GM19468 (cell line): ENCODE results near the gene ZNF813.
"Not testable (repeated sequence)": the region's sequence is repeated elsewhere in the genome, so short reads cannot be mapped to it uniquely, and the experiment has no call there.

Experiments used
- ATAC-seq: cut with Tn5 transposase; IDR thresholded peaks from one replicate; pipeline ENCODE4 v1.9.1; 2021; ENCODE audit warnings: mild to moderate bottlenecking, moderate library complexity, moderate number of reproducible peaks; ENCODE audit not compliant: unreplicated experiment; ENCODE audit errors: extremely low read depth

The ZNF813 gene

DNA sequence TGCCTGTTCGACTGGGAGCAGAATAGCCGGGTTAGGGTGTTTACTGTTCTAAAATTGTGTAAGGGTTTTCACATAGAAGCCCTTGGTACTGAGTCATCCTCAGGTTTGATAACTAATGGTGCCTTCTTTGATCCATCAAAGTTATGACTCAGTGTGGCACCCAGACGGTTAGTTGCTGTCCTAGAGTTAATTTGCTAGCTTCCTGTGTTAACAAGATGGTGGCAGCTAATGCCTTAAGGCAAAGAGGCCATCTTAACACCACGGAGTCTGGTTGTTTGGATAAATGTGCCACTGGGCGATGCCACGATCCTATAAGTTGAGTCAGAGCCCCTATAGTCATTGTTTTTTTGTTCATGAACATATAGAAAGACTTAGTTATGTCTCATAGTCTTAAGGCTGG is 7.9 kb downstream of the ZNF813 start:
- not testable (repeated sequence) for ATAC-seq

DNA sequence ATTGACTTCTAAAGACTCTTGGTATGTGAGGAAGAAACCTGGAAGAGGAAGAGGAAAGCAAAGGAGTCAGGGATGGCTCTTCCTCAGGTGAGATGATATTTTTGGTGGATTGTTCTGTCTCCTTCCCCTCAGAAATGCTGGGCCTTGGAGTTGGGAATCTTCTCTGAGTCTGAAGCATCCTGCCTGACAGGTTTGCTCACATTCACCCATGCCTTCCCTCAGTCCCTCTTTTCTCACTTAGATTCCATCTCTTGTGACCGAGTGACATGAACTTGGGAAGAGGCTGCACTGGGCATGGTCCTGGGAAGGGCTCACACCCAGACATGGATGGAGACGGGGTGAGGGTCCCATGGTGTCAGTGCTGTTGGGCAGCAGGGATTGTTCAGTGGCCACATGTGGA is 16.2 kb downstream of the ZNF813 start:
- ATAC-seq = not testable (repeated sequence)

- no peak for ATAC-seq
Observed at GRCh38 chr19:53485046-53486004, 17.8 kb downstream of the ZNF813 start.

DNA sequence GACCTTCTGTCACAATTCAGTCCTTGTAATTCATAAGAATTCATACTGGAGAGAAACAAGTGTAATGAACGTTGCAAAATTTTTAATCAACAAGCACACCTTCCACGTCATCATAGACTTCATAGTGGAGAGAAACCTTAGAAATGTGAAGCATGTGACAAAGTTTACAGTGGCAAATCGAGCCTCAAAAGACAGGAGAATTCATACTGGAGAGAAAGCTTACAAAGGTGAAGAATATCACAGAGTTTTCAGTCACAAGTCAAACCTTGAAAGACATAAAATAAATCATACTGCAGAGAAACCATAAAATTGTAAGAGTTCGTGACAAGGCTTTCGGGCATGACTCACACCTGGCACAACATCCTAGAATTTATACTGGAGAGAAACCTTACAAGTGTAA is 24.6 kb downstream of the ZNF813 start:
- no peak for ATAC-seq

DNA sequence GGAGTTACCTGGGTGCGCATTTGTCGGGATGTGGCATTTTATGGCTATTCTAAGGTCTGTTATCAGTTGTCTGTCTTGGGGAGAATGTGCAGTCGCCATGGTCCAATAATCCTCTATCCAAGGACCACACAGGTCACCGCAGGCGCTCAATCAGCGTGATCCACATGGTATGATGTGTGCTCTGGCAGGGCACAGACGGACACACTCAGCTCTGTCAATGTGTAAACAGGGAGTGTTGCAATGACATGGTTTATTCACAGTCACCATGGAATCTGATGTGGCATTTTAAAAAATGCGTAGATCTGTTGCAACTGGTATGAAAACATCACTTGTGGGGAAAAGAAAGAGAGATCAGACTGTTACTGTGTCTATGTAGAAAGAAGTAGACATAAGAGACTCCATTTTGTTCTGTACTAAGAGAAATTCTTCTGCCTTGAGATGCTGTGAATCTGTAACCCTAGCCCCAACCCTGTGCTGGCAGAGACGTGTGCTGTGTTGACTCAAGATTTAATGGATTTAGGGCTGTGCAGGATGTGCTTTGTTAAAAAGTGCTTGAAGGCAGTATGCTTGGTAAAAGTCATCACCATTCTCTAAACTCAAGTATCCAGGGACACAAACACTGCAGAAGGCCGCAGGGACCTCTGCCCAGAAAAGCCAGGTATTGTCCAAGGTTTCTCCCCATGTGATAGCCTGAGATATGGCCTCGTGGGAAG is 29.9 kb downstream of the ZNF813 start:
- ATAC-seq = not testable (repeated sequence)

DNA sequence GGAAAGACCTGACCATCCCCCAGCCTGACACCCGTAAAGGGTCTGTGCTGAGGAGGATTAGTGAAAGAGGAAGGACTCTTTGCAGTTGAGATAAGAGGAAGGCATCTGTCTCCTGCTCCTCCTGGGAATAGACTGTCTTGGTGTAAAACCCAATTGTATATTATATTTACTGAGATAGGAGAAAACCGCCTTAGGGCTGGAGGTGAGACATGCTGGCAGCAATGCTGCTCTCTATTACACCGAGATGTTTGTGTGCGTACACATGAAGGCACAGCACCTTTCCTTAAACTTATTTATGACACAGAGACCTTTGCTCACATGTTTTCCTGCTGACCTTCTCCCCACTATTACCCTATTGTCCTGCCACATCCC is 30.5 kb downstream of the ZNF813 start:
- ATAC-seq = not testable (repeated sequence)

GRCh38 chr19:53503151-53503550 is 35.6 kb downstream of the ZNF813 start:
- not testable (repeated sequence) for ATAC-seq

DNA sequence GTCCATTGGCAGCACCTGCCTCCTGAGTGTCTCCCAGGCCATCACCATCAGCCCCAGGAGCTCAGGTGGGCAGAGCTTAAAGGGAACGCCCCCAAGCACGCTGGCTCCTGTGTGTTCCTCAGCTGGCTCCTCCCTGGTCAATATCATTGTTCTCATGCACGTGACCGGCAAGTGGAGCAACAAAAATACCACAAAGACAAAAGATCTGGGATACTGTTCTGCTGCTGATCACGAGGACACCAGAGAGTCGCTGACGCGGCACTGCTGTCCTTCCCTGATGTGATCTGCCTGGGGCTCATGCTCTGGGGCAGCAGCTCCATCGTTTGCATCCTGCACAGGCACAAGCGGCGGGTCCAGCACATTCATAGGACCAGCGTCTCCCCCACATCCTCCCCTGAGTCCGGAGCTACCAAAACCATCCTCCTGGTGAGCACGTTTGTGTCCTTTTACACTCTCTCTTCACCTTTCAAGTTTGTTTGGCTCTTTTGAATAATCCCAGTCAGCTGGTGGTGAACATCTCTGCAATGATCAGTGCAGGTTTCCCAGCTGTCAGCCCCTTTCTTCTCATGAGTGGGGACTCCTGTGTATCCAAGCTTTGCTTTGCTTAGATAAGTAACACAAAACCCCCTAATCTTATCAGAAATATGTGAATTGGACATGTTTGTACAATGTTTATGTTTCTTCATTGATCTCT is 36.3 kb downstream of the ZNF813 start:
- not testable (repeated sequence) for ATAC-seq

GRCh38 chr19:53504365-53504703 is 36.8 kb downstream of the ZNF813 start:
- not testable (repeated sequence) for ATAC-seq

GRCh38 chr19:53504885-53505284 is 37.4 kb downstream of the ZNF813 start:
- ATAC-seq = no peak

- ATAC-seq = no peak
Observed at GRCh38 chr19:53506728-53507127, 39.2 kb downstream of the ZNF813 start.

- ATAC-seq = no peak
Observed at GRCh38 chr19:53507523-53508442, 40.2 kb downstream of the ZNF813 start.

- no peak for ATAC-seq
Observed at GRCh38 chr19:53509443-53509842, 41.9 kb downstream of the ZNF813 start.

- no peak for ATAC-seq
Observed at GRCh38 chr19:53509845-53510244, 42.3 kb downstream of the ZNF813 start.

- no peak for ATAC-seq
Observed at GRCh38 chr19:53511357-53511756, 43.8 kb downstream of the ZNF813 start.

GRCh38 chr19:53511933-53512374 is 44.4 kb downstream of the ZNF813 start:
- no peak for ATAC-seq

- not testable (repeated sequence) for ATAC-seq
Observed at GRCh38 chr19:53515047-53515446, 47.5 kb downstream of the ZNF813 start.

GRCh38 chr19:53517114-53517741 is 49.7 kb downstream of the ZNF813 start:
- ATAC-seq = no peak

DNA sequence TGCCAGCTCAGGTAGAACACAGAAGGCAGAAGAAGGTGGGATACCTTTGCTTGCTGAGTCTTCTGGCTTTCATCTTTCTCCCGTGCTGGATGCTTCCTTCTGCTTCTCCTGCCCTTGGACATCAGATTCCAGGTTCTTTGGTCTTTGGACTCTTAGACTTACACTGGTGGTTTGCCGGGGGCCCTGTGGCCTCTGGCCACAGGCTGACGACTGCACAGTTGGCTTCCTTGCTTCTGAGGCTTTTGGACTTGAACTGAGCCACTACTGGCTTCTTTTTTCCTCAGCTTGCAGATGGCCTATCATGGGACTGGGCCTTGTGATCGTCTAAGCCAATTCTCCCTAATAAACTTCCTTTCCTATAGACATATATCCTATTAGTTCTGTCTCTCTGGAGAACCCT is 50.6 kb downstream of the ZNF813 start:
- ATAC-seq = no peak
